ENCODE results near the gene CCDC9B.

Gene CCDC9B

GRCh38 chr15:40345225-40345866, 4.6 kb upstream of the CCDC9B start:
- no peak for DNase-seq (ENCODE audit: low read depth)

- DNase-seq (ENCODE audit: low read depth), result peak; percentile 84
Observed at GRCh38 chr15:40344631-40345120, 3.9 kb upstream of the CCDC9B start.

GRCh38 chr15:40344217-40344616, 3.5 kb upstream of the CCDC9B start:
- peak; percentile 70 for DNase-seq (ENCODE audit: low read depth)

- DNase-seq (ENCODE audit: low read depth), result peak; percentile 99
Observed at GRCh38 chr15:40343512-40343911, 2.8 kb upstream of the CCDC9B start.

GRCh38 chr15:40342416-40343320, 1.9 kb upstream of the CCDC9B start:
- peak; percentile 62 for DNase-seq (ENCODE audit: low read depth)

GRCh38 chr15:40340038-40340739, 550 bp downstream of the CCDC9B start:
- peak; percentile 92 for DNase-seq (ENCODE audit: low read depth)

GRCh38 chr15:40339621-40339945, 1.2 kb downstream of the CCDC9B start:
- DNase-seq (ENCODE audit: low read depth), result no peak

GRCh38 chr15:40338921-40339620, 1.7 kb downstream of the CCDC9B start:
- DNase-seq (ENCODE audit: low read depth), result peak; percentile 99

GRCh38 chr15:40338041-40338657, 2.6 kb downstream of the CCDC9B start:
- DNase-seq (ENCODE audit: low read depth), result peak; percentile 81

- no peak for DNase-seq (ENCODE audit: low read depth)
Observed at GRCh38 chr15:40337597-40337996, 3.1 kb downstream of the CCDC9B start.

- DNase-seq (ENCODE audit: low read depth), result no peak
Observed at GRCh38 chr15:40336744-40337122, 4.0 kb downstream of the CCDC9B start.

GRCh38 chr15:40335938-40336743, 4.6 kb downstream of the CCDC9B start:
- no peak for DNase-seq (ENCODE audit: low read depth)

GRCh38 chr15:40334941-40335795, 5.6 kb downstream of the CCDC9B start:
- DNase-seq (ENCODE audit: low read depth), result no peak

- DNase-seq (ENCODE audit: low read depth), result no peak
Observed at GRCh38 chr15:40334541-40334940, 6.2 kb downstream of the CCDC9B start.

GRCh38 chr15:40333922-40334492, 6.7 kb downstream of the CCDC9B start:
- DNase-seq (ENCODE audit: low read depth), result peak; percentile 79

GRCh38 chr15:40332113-40332781, 8.5 kb downstream of the CCDC9B start:
- no peak for DNase-seq (ENCODE audit: low read depth)

GRCh38 chr15:40331637-40332036, 9.1 kb downstream of the CCDC9B start:
- DNase-seq (ENCODE audit: low read depth), result no peak

- DNase-seq (ENCODE audit: low read depth), result no peak
Observed at GRCh38 chr15:40331026-40331425, 9.7 kb downstream of the CCDC9B start.

- peak; percentile 42 for DNase-seq (ENCODE audit: low read depth)
Observed at GRCh38 chr15:40330368-40330836, 10.3 kb downstream of the CCDC9B start.
